GM12878 (cell line): ENCODE measurements around the gene CLPTM1L. TPM values are rescaled to one million over a fixed set of nuclear protein-coding genes. Genes with fewer than 3 reads are reported as not detected.

Experiments used
- ATAC-seq: fragments of 200-7000 bp; cut with Tn5 transposase; 3 replicates; pipeline ENCODE4 v1.9.1; 2020; ENCODE audit warnings: mild to moderate bottlenecking, moderate library complexity
- Bru-seq: library from RNA; stranded (reverse); fragments of 400-500 nt; gene quantifications from one replicate; lab custom pipeline; 2021; lab: Mats Ljungman, UMichigan
- BruChase-seq, 2 experiments: library from RNA; stranded (reverse); fragments of 400-500 nt; gene quantifications; one replicate each; lab custom pipeline; 2021; lab: Mats Ljungman, UMichigan
- BruUV-seq: library from RNA; stranded (reverse); fragments of 400-500 nt; replicated peaks from 2 replicates; lab custom pipeline; 2021; lab: Mats Ljungman, UMichigan
- CTCF ChIA-PET: fragments of 300-600 bp; sonication (Branson Sonifier 250); formaldehyde crosslinking; extraction: SDS; loops from one replicate; lab custom pipeline; 2021; ENCODE audit warnings: inconsistent platforms; lab: Yijun Ruan, JAX
- POLR2A ChIA-PET: fragments of 350-600 bp; formaldehyde crosslinking; extraction: SDS; loops from one replicate; lab custom pipeline; 2021; ENCODE audit warnings: inconsistent platforms; lab: Charles Lee
- RAD21 ChIA-PET: fragments of 300-600 bp; sonication (Branson Sonifier 250); formaldehyde crosslinking; loops from one replicate; lab custom pipeline; 2023; ENCODE audit warnings: antibody characterized with exemption; ENCODE audit not compliant: unreplicated experiment; lab: Charles Lee
- SMC1A ChIA-PET: fragments of 300-600 bp; sonication (Branson Sonifier 250); formaldehyde crosslinking; loops from one replicate; lab custom pipeline; 2023; ENCODE audit not compliant: unreplicated experiment, uncharacterized antibody; lab: Charles Lee
- DNase-seq: peaks from one replicate; pipeline ENCODE4 v3.0.0-alpha.2; 2011; ENCODE audit warnings: low read depth, low spot score
- FAIRE-seq: peaks from 3 replicates; lab custom pipeline; 2011; peaks lifted over from hg19 to GRCh38; lab: Jason Lieb, UNC
- H2AFZ ChIP-seq: 2 replicates; pipeline ENCODE4 v1.6.0; 2011; ENCODE audit warnings: low read depth, low read length, control low read depth; ENCODE audit not compliant: control insufficient read depth
- H3K27ac ChIP-seq: 2 replicates; pipeline ENCODE4 v1.5.1; 2011; ENCODE audit warnings: control low read depth; ENCODE audit not compliant: control insufficient read depth, insufficient read depth
- H3K27me3 ChIP-seq, 2 experiments: replicated peaks in 1 of 2; 2 replicates each; pipeline versions ENCODE4 v1.6.0 to v1.6.1; 2011; ENCODE audit warnings: low read length in 1 of 2; ENCODE audit not compliant: control insufficient read depth in 2 of 2, insufficient read depth in 2 of 2
- H3K36me3 ChIP-seq, 2 experiments: 2 replicates each; pipeline ENCODE4 v1.5.1; 2011; ENCODE audit warnings: low read length in 1 of 2; ENCODE audit not compliant: control insufficient read depth in 2 of 2, insufficient read depth in 2 of 2
- H3K4me1 ChIP-seq: 2 replicates; pipeline ENCODE4 v1.6.1; 2011; ENCODE audit warnings: mild to moderate bottlenecking, low read length, moderate library complexity, mixed read lengths; ENCODE audit not compliant: control insufficient read depth, insufficient read depth
- H3K4me2 ChIP-seq: 2 replicates; pipeline ENCODE4 v1.6.0; 2011; ENCODE audit warnings: control low read depth; ENCODE audit not compliant: control insufficient read depth, insufficient read depth
- H3K4me3 ChIP-seq: fragments of 200-600 bp; sonication (generic); 2 replicates; pipeline ENCODE4 v1.5.1; 2016
- H3K79me2 ChIP-seq: 2 replicates; pipeline ENCODE4 v1.6.0; 2011; ENCODE audit warnings: low read length; ENCODE audit not compliant: control insufficient read depth, insufficient read depth
- H3K9ac ChIP-seq: 2 replicates; pipeline ENCODE4 v1.8.0; 2011; ENCODE audit warnings: low read length, control low read depth, mixed read lengths; ENCODE audit not compliant: control insufficient read depth, insufficient read depth
- H3K9me3 ChIP-seq: replicated peaks from 3 replicates; pipeline ENCODE4 v1.5.1; 2011; ENCODE audit warnings: mild to moderate bottlenecking, low read length; ENCODE audit not compliant: control insufficient read depth, insufficient read depth
- H4K20me1 ChIP-seq: 2 replicates; pipeline ENCODE4 v1.6.0; 2011; ENCODE audit not compliant: control insufficient read depth, insufficient read depth
- GABPA ChIP-seq: IDR thresholded peaks from 2 replicates; pipeline ENCODE4 v1.6.1; 2014; ENCODE audit warnings: antibody characterized with exemption, low read depth, mild to moderate bottlenecking, inconsistent platforms
- GATAD2B ChIP-seq: fragments of 450-650 bp; conservative IDR thresholded peaks from 2 replicates; pipeline ENCODE4 v1.6.1; 2017; ENCODE audit warnings: low read depth, mild to moderate bottlenecking, moderate library complexity
- MXI1 ChIP-seq: fragments of 150-350 bp; IDR thresholded peaks from 2 replicates; pipeline ENCODE4 v1.6.1; 2011; ENCODE audit warnings: low read depth, mild to moderate bottlenecking, inconsistent platforms, low read length, improper control_type of control experiment
- NR2F1 ChIP-seq: fragments of 450-650 bp; conservative IDR thresholded peaks from 2 replicates; pipeline ENCODE4 v1.6.1; 2017; ENCODE audit warnings: mild to moderate bottlenecking
- POLR2AphosphoS2 ChIP-seq: IDR thresholded peaks from 2 replicates; pipeline ENCODE4 v1.6.1; 2011; ENCODE audit warnings: low read depth, mild to moderate bottlenecking, low read length, improper control_type of control experiment, moderate library complexity
- SIN3A ChIP-seq: IDR thresholded peaks from 2 replicates; pipeline ENCODE4 v1.6.1; 2012; ENCODE audit warnings: low read depth, low read length, improper control_type of control experiment
- SIX5 ChIP-seq: IDR thresholded peaks from 2 replicates; pipeline ENCODE4 v1.6.1; 2011; ENCODE audit warnings: mild to moderate bottlenecking, low read depth, low read length, moderate library complexity; ENCODE audit not compliant: severe bottlenecking
- TBL1XR1 ChIP-seq: IDR thresholded peaks from 2 replicates; pipeline ENCODE4 v1.6.1; 2012; ENCODE audit warnings: low read depth, low read length, improper control_type of control experiment
- WGBS: methylation state at CpG from one replicate; pipeline ENCODE4 v1.1.6; 2016; ENCODE audit warnings: low lambda C conversion rate; ENCODE audit not compliant: insufficient replicate concordance, insufficient coverage; ENCODE audit errors: missing lambda C conversion rate; 5-methylcytosine and 5-hydroxymethylcytosine counted together
- in situ Hi-C: fragments of 300-500 bp; cut with MboI; formaldehyde crosslinking; loops from 9 replicates; pipeline ENCODE4 v1.14.3; 2018; ENCODE audit warnings: mixed read lengths
- intact Hi-C: fragments of 100-400 bp; cut with micrococcal nuclease; formaldehyde crosslinking; loops from one replicate; pipeline ENCODE4 v1.14.2; 2022; ENCODE audit not compliant: unreplicated experiment
- long read RNA-seq, 2 experiments: library from polyadenylated mRNA; unstranded; transcript quantifications; one replicate each; pipeline ENCODE4 v2.0.0, GENCODE V29; 2019 to 2020
- polyA minus RNA-seq, 3 experiments: library from RNA; depleted of rRNA, polyadenylated mRNA; stranded (reverse); fragments of >200 nt; gene quantifications; 2 replicates each; pipeline ENCODE4 v1.2.3, GENCODE V29; 2011
- polyA plus RNA-seq, 11 experiments: library from polyadenylated mRNA; depleted of rRNA in 4 of 11; unstranded in 6 of 11; stranded (reverse) in 5 of 11; fragments of >200 nt; fragmentation: Nextera tagmentation in 4 of 11; fragmentation: Illumina TruSeq in 1 of 11; extraction: Ambion mirVana in 4 of 11; extraction: Trizol in 1 of 11; gene quantifications; 1 replicate in 1 of 11; 2 replicates in 10 of 11; pipeline versions ENCODE4 v1.2.1 to v1.2.3, GENCODE V29; 2011 to 2016; ENCODE audit warnings: inconsistent platforms in 2 of 11, missing spikeins in 2 of 11, low read depth in 1 of 11
- total RNA-seq, 4 experiments: library from RNA; depleted of rRNA in 3 of 4; stranded (reverse); fragments of >200 nt in 3 of 4; fragmentation: Illumina TruSeq in 1 of 4; extraction: Trizol in 1 of 4; gene quantifications; 2 replicates each; pipeline versions ENCODE4 v1.2.1 to v1.2.3, GENCODE V29; 2013 to 2021
- TF ChIP-seq, protein P1 (sequence below): IDR thresholded peaks from 2 replicates; pipeline ENCODE4 v1.6.1; 2011; ENCODE audit warnings: mild to moderate bottlenecking, low read depth, low read length, moderate library complexity; ENCODE audit not compliant: insufficient replicate concordance
- TF ChIP-seq, protein P2 (sequence below): fragments of 450-650 bp; IDR thresholded peaks from 2 replicates; pipeline ENCODE4 v1.6.1; 2017; ENCODE audit warnings: low read depth, mild to moderate bottlenecking, moderate library complexity

Gene CLPTM1L, protein sequence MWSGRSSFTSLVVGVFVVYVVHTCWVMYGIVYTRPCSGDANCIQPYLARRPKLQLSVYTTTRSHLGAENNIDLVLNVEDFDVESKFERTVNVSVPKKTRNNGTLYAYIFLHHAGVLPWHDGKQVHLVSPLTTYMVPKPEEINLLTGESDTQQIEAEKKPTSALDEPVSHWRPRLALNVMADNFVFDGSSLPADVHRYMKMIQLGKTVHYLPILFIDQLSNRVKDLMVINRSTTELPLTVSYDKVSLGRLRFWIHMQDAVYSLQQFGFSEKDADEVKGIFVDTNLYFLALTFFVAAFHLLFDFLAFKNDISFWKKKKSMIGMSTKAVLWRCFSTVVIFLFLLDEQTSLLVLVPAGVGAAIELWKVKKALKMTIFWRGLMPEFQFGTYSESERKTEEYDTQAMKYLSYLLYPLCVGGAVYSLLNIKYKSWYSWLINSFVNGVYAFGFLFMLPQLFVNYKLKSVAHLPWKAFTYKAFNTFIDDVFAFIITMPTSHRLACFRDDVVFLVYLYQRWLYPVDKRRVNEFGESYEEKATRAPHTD
- 93.2 and 118 TPM in 2 replicates for total RNA-seq (2013; cell fraction: nucleolus; rRNA removed)
- total RNA-seq (2014; rRNA removed) = 266 and 278 TPM in 2 replicates
- total RNA-seq (2014; rRNA removed; fragmentation: Illumina TruSeq; extraction: Trizol) = 142 and 171 TPM in 2 replicates
- 140 and 147 TPM in 2 replicates for total RNA-seq (2021)
- 72.4 TPM for polyA plus RNA-seq (2011; ENCODE audit: low read depth)
- polyA plus RNA-seq (2011; rRNA removed) = 80.8 and 124 TPM in 2 replicates
- polyA plus RNA-seq (2011; cell fraction: cytosol; rRNA removed) = 135 and 191 TPM in 2 replicates
- polyA plus RNA-seq (2011; cell fraction: nucleus; rRNA removed) = 148 and 184 TPM in 2 replicates
- 82.8 and 110 TPM in 2 replicates for polyA plus RNA-seq (2012)
- 87.8 and 163 TPM in 2 replicates for polyA plus RNA-seq (2014; fragmentation: Illumina TruSeq; extraction: Trizol)
- polyA plus RNA-seq (2014; fragmentation: Nextera tagmentation; extraction: Ambion mirVana) = 10 to 100 TPM in 1 of 2 experiments, 1 to 10 TPM in 1; 2.9 to 22.8 TPM
- polyA plus RNA-seq (2014; rRNA removed) = 195 and 219 TPM in 2 replicates
- polyA plus RNA-seq (2016; fragmentation: Nextera tagmentation; extraction: Ambion mirVana) = 10 to 100 TPM; 34.2 to 39.9 TPM
- polyA minus RNA-seq (2011; rRNA and poly(A)+ RNA removed) = 125 and 188 TPM in 2 replicates
- 55.8 and 65.4 TPM in 2 replicates for polyA minus RNA-seq (2011; cell fraction: cytosol; rRNA and poly(A)+ RNA removed)
- 43.2 and 68.0 TPM in 2 replicates for polyA minus RNA-seq (2011; cell fraction: nucleus; rRNA and poly(A)+ RNA removed)
- percentile 76 among the genes with signal in this experiment for Bru-seq, nascent RNA
- percentile 92 among the genes with signal in this experiment for BruChase-seq, experiment 1, labeled RNA remaining after a 6-hour chase
- percentile 87 among the genes with signal in this experiment for BruChase-seq, experiment 2, labeled RNA remaining after a 2-hour chase
- long read RNA-seq, experiment 1, partial matches to known transcripts = 16 of 17 reads
- long read RNA-seq, experiment 1, other reads (novel, unspliced or antisense) = 0 of 17 reads
- long read RNA-seq, experiment 2, transcript CLPTM1L-201 (17 exons, 2,500 nt) = major isoform, 7 of 53 reads
- long read RNA-seq, experiment 2, partial matches to known transcripts = 40 of 53 reads
- long read RNA-seq, experiment 2, other reads (novel, unspliced or antisense) = 6 of 53 reads

- Histone ChIP-seq H3K4me1 (peaks cover 28% of the 10 kb centered on the region), H3K27me3 (no peaks in the 10 kb centered on the region), H3K27ac (peak within 1 kb of the TSS; percentile 68), H3K9me3 (no peaks in the 10 kb centered on the region), H3K4me3 (peak within 1 kb of the TSS; percentile 98), H2AFZ (peak within 1 kb of the TSS; percentile 72), H4K20me1 (peaks cover 2% of the 10 kb centered on the region; the same call in 1 of the 2 replicates), H3K9ac (peak within 1 kb of the TSS; percentile 87), H3K4me2 (peak within 1 kb of the TSS; percentile 97), H3K36me3 (peaks cover 11% of the 10 kb centered on the region in 2 experiments; a peak in 3 of 4 replicates), H3K79me2 (peaks cover 19% of the 10 kb centered on the region)
- intact Hi-C loops (loop anchor here (5.0 to 10.0 kb wide), 3 partner anchors 150 to 297 kb away; no protein-coding TSS in a partner anchor), in situ Hi-C loops (no loop called here)
- ATAC-seq (peak; percentile 79), FAIRE-seq (no peak), DNase-seq (peak; percentile 50)
- WGBS = 3% methylated on average over 77 of the region's 87 CpGs
- ChIA-PET SMC1A (interaction anchor here (1.1 to 1.4 kb wide), 2 partner anchors 21 to 35 kb away, joined by 3 read pairs; no protein-coding TSS in a partner anchor), POLR2A (interaction anchor here (0.8 to 2.5 kb wide), 2 partner anchors 16 to 30 kb away, joined by 5 to 11 read pairs; no protein-coding TSS in a partner anchor), RAD21 (interaction anchor here (1.2 to 1.4 kb wide), 3 partner anchors 50 to 421 kb away, joined by 4 to 6 read pairs (median 4); partner anchors contain the start of gene TERT), CTCF (interaction anchor here (0.7 to 1.5 kb wide), 2 partner anchors 136 to 158 kb away, joined by 3 to 4 read pairs; no protein-coding TSS in a partner anchor)
- BruUV-seq = TSS peak; percentile 91
- TF ChIP-seq MXI1 (peak; percentile 85), POLR2AphosphoS2 (peak; percentile 75; the same call in 1 of the 2 replicates), SIN3A (peak; percentile 90; the same call in 1 of the 2 replicates), NR2F1 (peak; percentile 62; the same call in 1 of the 2 replicates), GATAD2B (peak; percentile 73; the same call in 1 of the 2 replicates), SIX5 (peak; percentile 78), TBL1XR1 (no peak), GABPA (peak; percentile 75)
- TF ChIP-seq, protein P1, sequence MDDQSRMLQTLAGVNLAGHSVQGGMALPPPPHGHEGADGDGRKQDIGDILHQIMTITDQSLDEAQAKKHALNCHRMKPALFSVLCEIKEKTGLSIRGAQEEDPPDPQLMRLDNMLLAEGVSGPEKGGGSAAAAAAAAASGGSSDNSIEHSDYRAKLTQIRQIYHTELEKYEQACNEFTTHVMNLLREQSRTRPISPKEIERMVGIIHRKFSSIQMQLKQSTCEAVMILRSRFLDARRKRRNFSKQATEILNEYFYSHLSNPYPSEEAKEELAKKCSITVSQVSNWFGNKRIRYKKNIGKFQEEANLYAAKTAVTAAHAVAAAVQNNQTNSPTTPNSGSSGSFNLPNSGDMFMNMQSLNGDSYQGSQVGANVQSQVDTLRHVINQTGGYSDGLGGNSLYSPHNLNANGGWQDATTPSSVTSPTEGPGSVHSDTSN = peak; percentile 24
- TF ChIP-seq, protein P2, sequence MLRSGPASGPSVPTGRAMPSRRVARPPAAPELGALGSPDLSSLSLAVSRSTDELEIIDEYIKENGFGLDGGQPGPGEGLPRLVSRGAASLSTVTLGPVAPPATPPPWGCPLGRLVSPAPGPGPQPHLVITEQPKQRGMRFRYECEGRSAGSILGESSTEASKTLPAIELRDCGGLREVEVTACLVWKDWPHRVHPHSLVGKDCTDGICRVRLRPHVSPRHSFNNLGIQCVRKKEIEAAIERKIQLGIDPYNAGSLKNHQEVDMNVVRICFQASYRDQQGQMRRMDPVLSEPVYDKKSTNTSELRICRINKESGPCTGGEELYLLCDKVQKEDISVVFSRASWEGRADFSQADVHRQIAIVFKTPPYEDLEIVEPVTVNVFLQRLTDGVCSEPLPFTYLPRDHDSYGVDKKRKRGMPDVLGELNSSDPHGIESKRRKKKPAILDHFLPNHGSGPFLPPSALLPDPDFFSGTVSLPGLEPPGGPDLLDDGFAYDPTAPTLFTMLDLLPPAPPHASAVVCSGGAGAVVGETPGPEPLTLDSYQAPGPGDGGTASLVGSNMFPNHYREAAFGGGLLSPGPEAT = peak; percentile 51; the same call in 1 of the 2 replicates
Measured at GRCh38 chr5:1344975-1345838, at the start of gene CLPTM1L. Gene CLPTM1L, minus strand, starts transcription at chr5:1345099. Its CDS starts 258 bp downstream, at chr5:1344841.
